ENCODE data around the gene PCNX4. TPM values are rescaled to one million over a fixed set of nuclear protein-coding genes. Genes with fewer than 3 reads are reported as not detected.
"Not testable (repeated sequence)": the region's sequence is repeated elsewhere in the genome, so short reads cannot be mapped to it uniquely, and the experiment has no call there.

Gene PCNX4
- total RNA-seq: 24.7 and 39.8 TPM in 2 replicates

- no peaks in the 10 kb centered on the region for H3K27me3 ChIP-seq (ENCODE audit: control insufficient read depth, insufficient read depth, low read length)
- H3K4me3 ChIP-seq (ENCODE audit: low read depth, low read length): peak within 1 kb of the TSS; percentile 66
- DNase-seq (ENCODE audit: low read depth) (peak; percentile 94), FAIRE-seq (no peak)
- no peaks in the 10 kb centered on the region for H3K36me3 ChIP-seq (ENCODE audit: control insufficient read depth, insufficient read depth, low read length)
- TF ChIP-seq, protein P1, sequence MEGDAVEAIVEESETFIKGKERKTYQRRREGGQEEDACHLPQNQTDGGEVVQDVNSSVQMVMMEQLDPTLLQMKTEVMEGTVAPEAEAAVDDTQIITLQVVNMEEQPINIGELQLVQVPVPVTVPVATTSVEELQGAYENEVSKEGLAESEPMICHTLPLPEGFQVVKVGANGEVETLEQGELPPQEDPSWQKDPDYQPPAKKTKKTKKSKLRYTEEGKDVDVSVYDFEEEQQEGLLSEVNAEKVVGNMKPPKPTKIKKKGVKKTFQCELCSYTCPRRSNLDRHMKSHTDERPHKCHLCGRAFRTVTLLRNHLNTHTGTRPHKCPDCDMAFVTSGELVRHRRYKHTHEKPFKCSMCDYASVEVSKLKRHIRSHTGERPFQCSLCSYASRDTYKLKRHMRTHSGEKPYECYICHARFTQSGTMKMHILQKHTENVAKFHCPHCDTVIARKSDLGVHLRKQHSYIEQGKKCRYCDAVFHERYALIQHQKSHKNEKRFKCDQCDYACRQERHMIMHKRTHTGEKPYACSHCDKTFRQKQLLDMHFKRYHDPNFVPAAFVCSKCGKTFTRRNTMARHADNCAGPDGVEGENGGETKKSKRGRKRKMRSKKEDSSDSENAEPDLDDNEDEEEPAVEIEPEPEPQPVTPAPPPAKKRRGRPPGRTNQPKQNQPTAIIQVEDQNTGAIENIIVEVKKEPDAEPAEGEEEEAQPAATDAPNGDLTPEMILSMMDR (IDR thresholded peaks at IDR 0.05; ENCODE audit: insufficient read depth, low read length, severe bottlenecking): no peak
These were observed at the start of gene PCNX4 for GRCh38 chr14:60091550-60092525. Gene PCNX4 (plus strand): TSS chr14:60091923. CDS start chr14:60107639, 15,716 bp downstream.

DNA sequence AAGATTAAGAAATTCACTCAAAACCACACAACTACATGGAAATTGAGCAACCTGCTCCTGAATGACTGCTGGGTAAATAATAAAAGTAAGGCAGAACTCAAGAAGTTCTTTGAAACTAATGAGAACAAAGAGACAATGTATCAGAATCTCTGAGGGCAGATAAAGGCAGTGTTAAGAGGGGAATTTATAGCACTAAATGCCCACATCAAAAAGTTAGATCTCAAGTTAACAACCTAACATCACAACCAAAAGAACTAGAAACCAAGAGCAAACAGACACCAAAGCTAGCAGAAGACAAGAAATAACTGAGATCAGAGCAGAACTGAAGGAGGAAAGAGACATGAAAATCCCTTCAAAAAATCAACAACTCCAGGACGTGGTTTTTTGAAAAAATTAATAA, 43.7 kb upstream of the PCNX4 start:
- H3K27me3 ChIP-seq (ENCODE audit: control insufficient read depth, insufficient read depth, low read length); DNase-seq (ENCODE audit: low read depth); H3K4me3 ChIP-seq (ENCODE audit: low read depth, low read length); H3K36me3 ChIP-seq (ENCODE audit: control insufficient read depth, insufficient read depth, low read length); FAIRE-seq: not testable (repeated sequence)

GRCh38 chr14:60051721-60052221, 40.0 kb upstream of the PCNX4 start:
- H3K4me3 ChIP-seq (ENCODE audit: low read depth, low read length): no peak overlapping the region
- FAIRE-seq: no peak
- TF ChIP-seq, protein P1 (IDR thresholded peaks at IDR 0.05; ENCODE audit: insufficient read depth, low read length, severe bottlenecking): no peak
- no peaks in the 10 kb centered on the region for H3K36me3 ChIP-seq (ENCODE audit: control insufficient read depth, insufficient read depth, low read length)
- no peaks in the 10 kb centered on the region for H3K27me3 ChIP-seq (ENCODE audit: control insufficient read depth, insufficient read depth, low read length)
- no peak for DNase-seq (ENCODE audit: low read depth)

DNA sequence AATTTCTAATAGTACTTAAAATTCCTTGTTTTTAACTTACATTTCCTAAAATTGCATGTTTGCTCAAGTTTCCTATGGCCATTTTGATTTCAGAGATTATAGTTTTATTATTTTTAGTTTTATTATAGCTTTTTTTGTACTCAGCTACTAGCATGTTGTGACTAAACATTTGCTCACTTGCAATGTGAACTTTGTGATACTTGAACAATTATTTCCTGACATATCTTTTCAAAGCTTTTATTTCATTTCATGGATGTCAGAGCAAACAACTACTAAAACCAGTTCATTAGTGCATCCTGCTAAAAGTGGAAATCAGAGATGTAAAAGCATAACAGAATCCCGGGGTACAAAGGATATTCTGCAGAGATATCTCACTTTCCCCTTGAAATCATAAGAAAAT, 33.6 kb upstream of the PCNX4 start:
- Histone ChIP-seq H3K36me3 (ENCODE audit: control insufficient read depth, insufficient read depth, low read length) (no peaks in the 10 kb centered on the region), H3K4me3 (ENCODE audit: low read depth, low read length) (no peak overlapping the region), H3K27me3 (ENCODE audit: control insufficient read depth, insufficient read depth, low read length) (no peaks in the 10 kb centered on the region)
- TF ChIP-seq, protein P1 (IDR thresholded peaks at IDR 0.05; ENCODE audit: insufficient read depth, low read length, severe bottlenecking): no peak
- no peak for FAIRE-seq
- no peak for DNase-seq (ENCODE audit: low read depth)

GRCh38 chr14:60061371-60061770, 30.4 kb upstream of the PCNX4 start:
- FAIRE-seq: no peak
- no peaks in the 10 kb centered on the region for H3K27me3 ChIP-seq (ENCODE audit: control insufficient read depth, insufficient read depth, low read length)
- H3K36me3 ChIP-seq (ENCODE audit: control insufficient read depth, insufficient read depth, low read length): no peaks in the 10 kb centered on the region
- DNase-seq (ENCODE audit: low read depth): peak; percentile 38
- TF ChIP-seq, protein P1 (IDR thresholded peaks at IDR 0.05; ENCODE audit: insufficient read depth, low read length, severe bottlenecking): no peak
- H3K4me3 ChIP-seq (ENCODE audit: low read depth, low read length): no peak overlapping the region

DNA sequence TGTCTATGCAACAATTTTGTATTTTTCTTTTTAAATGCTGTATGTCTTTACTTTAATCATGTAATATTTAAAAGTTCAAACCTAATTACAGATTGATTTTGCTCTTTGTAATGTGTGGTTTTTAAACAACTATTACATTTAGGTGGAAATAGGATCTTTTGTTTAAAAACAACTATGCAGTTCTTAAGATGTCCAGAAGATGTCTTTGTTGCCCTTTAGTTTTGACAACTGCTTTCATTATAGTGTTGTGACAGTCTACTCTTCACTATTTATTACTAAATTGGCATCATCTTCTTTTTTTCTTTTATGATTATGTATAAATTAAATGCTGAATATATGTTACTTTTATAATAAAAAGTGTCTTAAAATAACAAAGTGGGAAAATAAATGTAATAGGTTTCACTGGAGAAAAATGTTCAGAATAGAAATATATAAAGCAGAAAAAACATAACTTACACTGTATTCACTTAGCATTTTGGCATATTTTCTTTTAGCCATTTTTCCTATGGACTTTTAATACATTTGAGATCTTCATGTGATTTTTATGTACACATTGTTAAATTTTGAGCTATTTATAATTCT, 27.1 kb upstream of the PCNX4 start:
- TF ChIP-seq, protein P1 (IDR thresholded peaks at IDR 0.05; ENCODE audit: insufficient read depth, low read length, severe bottlenecking): peak; percentile 42
- Histone ChIP-seq H3K27me3 (ENCODE audit: control insufficient read depth, insufficient read depth, low read length) (no peaks in the 10 kb centered on the region), H3K36me3 (ENCODE audit: control insufficient read depth, insufficient read depth, low read length) (no peaks in the 10 kb centered on the region), H3K4me3 (ENCODE audit: low read depth, low read length) (no peak overlapping the region)
- DNase-seq (ENCODE audit: low read depth) (peak; percentile 46), FAIRE-seq (no peak)
